Superior temporal gyrus (tissue), 1 donor: ENCODE data around the gene AJM1.
"Not testable (repeated sequence)": the region's sequence is repeated elsewhere in the genome, so short reads cannot be mapped to it uniquely, and the experiment has no call there.

Experiments used
- DNase-seq: peaks from one replicate; pipeline ENCODE4 v3.0.0-alpha.2; 2016; ENCODE audit errors: extremely low spot score

Gene AJM1

GRCh38 chr9:136869611-136870010 lies 27.3 kb downstream of the AJM1 start:
- not testable (repeated sequence) for DNase-seq

- no peak for DNase-seq
Measured at GRCh38 chr9:136875155-136875554, 32.9 kb downstream of the AJM1 start.

GRCh38 chr9:136876476-136876875 lies 34.2 kb downstream of the AJM1 start:
- DNase-seq = no peak

GRCh38 chr9:136880651-136881050 lies 38.4 kb downstream of the AJM1 start:
- no peak for DNase-seq

- no peak for DNase-seq
Measured at GRCh38 chr9:136881691-136882108, 39.4 kb downstream of the AJM1 start.

- no peak for DNase-seq
Measured at GRCh38 chr9:136882109-136882946, 40.0 kb downstream of the AJM1 start.

- not testable (repeated sequence) for DNase-seq
Measured at GRCh38 chr9:136882947-136883283, 40.6 kb downstream of the AJM1 start.

- not testable (repeated sequence) for DNase-seq
Measured at GRCh38 chr9:136883670-136884069, 41.4 kb downstream of the AJM1 start.

GRCh38 chr9:136885950-136886578 lies 43.8 kb downstream of the AJM1 start, which contains the start of gene TRAF2:
Gene TRAF2 (plus strand): TSS chr9:136886516. CDS start chr9:136898741, 12,225 bp downstream.
- peak; percentile 98 for DNase-seq

- DNase-seq = no peak
Measured at GRCh38 chr9:136886610-136887597, 44.6 kb downstream of the AJM1 start.

- DNase-seq = no peak
Measured at GRCh38 chr9:136888454-136888853, 46.2 kb downstream of the AJM1 start.

GRCh38 chr9:136889858-136890257 lies 47.6 kb downstream of the AJM1 start:
- DNase-seq = no peak

GRCh38 chr9:136890661-136891060 lies 48.4 kb downstream of the AJM1 start:
- no peak for DNase-seq
